HepG2 (cell line): ENCODE results near the gene ACOT8. TPM values are rescaled to one million over a fixed set of nuclear protein-coding genes. Genes with fewer than 3 reads are reported as not detected.
A peak's percentile ranks its signal among the peaks of the same experiment; 100 is the strongest.

Experiments used
- CENPX ChIP-seq: sonication (generic); formaldehyde crosslinking; IDR thresholded peaks from 2 replicates; pipeline ENCODE4 v1.9.0; 2021; ENCODE audit warnings: mild to moderate bottlenecking, missing genetic modification reagents, moderate library complexity
- FOSL2 ChIP-seq: sonication (generic); formaldehyde crosslinking; IDR thresholded peaks from 2 replicates; pipeline ENCODE4 v1.4.0; 2020; ENCODE audit warnings: missing genetic modification reagents
- HNF4A ChIP-seq: sonication (generic); formaldehyde crosslinking; IDR thresholded peaks from 2 replicates; pipeline ENCODE4 v1.4.0; 2020; ENCODE audit warnings: missing genetic modification reagents
- HOXD1 ChIP-seq: sonication (generic); formaldehyde crosslinking; IDR thresholded peaks from 2 replicates; pipeline ENCODE4 v1.5.0; 2020; ENCODE audit warnings: missing genetic modification reagents
- IKZF4 ChIP-seq: sonication (generic); formaldehyde crosslinking; IDR thresholded peaks from 2 replicates; pipeline ENCODE4 v1.5.1; 2020; ENCODE audit warnings: borderline replicate concordance, mild to moderate bottlenecking, low read depth, missing genetic modification reagents; ENCODE audit errors: not compliant biosample characterization
- NFIC ChIP-seq: IDR thresholded peaks from 2 replicates; pipeline ENCODE4 v1.6.1; 2012; ENCODE audit warnings: mild to moderate bottlenecking, low read length, inconsistent platforms
- NKX3-1 ChIP-seq: sonication (generic); formaldehyde crosslinking; IDR thresholded peaks from 2 replicates; pipeline ENCODE4 v1.5.0; 2020; ENCODE audit warnings: missing genetic modification reagents
- NRL ChIP-seq: sonication (generic); formaldehyde crosslinking; IDR thresholded peaks from 2 replicates; pipeline ENCODE4 v1.5.0; 2020; ENCODE audit warnings: missing genetic modification reagents, mild to moderate bottlenecking, moderate library complexity, borderline replicate concordance
- PHF21A ChIP-seq: sonication (generic); formaldehyde crosslinking; IDR thresholded peaks from 2 replicates; pipeline ENCODE4 v1.5.0; 2020; ENCODE audit warnings: mild to moderate bottlenecking, missing genetic modification reagents
- SIN3A ChIP-seq: IDR thresholded peaks from 2 replicates; pipeline ENCODE4 v1.6.1; 2011; ENCODE audit warnings: low read depth, mild to moderate bottlenecking, control low read depth, low read length, borderline replicate concordance
- SIX4 ChIP-seq: sonication (generic); formaldehyde crosslinking; IDR thresholded peaks from 2 replicates; pipeline ENCODE4 v1.4.0; 2020; ENCODE audit warnings: missing genetic modification reagents
- SMARCC2 ChIP-seq: fragments of 450-650 bp; IDR thresholded peaks from 2 replicates; pipeline ENCODE4 v1.6.1; 2017; ENCODE audit warnings: antibody characterized with exemption, mild to moderate bottlenecking
- TOE1 ChIP-seq: sonication (generic); formaldehyde crosslinking; IDR thresholded peaks from 2 replicates; pipeline ENCODE4 v1.4.0; 2020; ENCODE audit warnings: mild to moderate bottlenecking, missing genetic modification reagents
- TOPORS ChIP-seq: sonication (generic); formaldehyde crosslinking; IDR thresholded peaks from 2 replicates; pipeline ENCODE4 v1.8.0; 2023; ENCODE audit warnings: mild to moderate bottlenecking, missing genetic modification reagents
- ZBTB20 ChIP-seq: sonication (generic); formaldehyde crosslinking; IDR thresholded peaks from 2 replicates; pipeline ENCODE4 v1.8.1; 2023; ENCODE audit warnings: missing genetic modification reagents, low read depth, mild to moderate bottlenecking, borderline replicate concordance
- ZNF30 ChIP-seq: sonication (generic); formaldehyde crosslinking; IDR thresholded peaks from 2 replicates; pipeline ENCODE4 v1.5.0; 2020; ENCODE audit warnings: mild to moderate bottlenecking, missing genetic modification reagents
- ZNF768 ChIP-seq: sonication (generic); formaldehyde crosslinking; IDR thresholded peaks from 2 replicates; pipeline ENCODE4 v1.4.0; 2020; ENCODE audit warnings: missing genetic modification reagents
- ZSCAN30 ChIP-seq: sonication (generic); formaldehyde crosslinking; IDR thresholded peaks from 2 replicates; pipeline ENCODE4 v1.5.0; 2020; ENCODE audit warnings: mild to moderate bottlenecking, missing genetic modification reagents
- polyA plus RNA-seq, 8 experiments: library from polyadenylated mRNA; depleted of rRNA in 3 of 8; stranded (reverse) in 7 of 8; unstranded in 1 of 8; fragments of >200 nt; fragmentation: Illumina TruSeq in 4 of 8; extraction: Trizol in 4 of 8; gene quantifications; 2 replicates each; pipeline versions ENCODE4 v1.2.1 to v1.2.3, GENCODE V29; 2011 to 2016; ENCODE audit warnings: low read depth in 4 of 8, missing spikeins in 1 of 8, mixed read lengths in 1 of 8; ENCODE audit not compliant: insufficient read depth in 1 of 8
- total RNA-seq, 5 experiments: library from RNA; depleted of rRNA; stranded (reverse); fragments of >200 nt; fragmentation: Illumina TruSeq; extraction: Trizol; gene quantifications; 2 replicates each; pipeline ENCODE4 v1.2.3, GENCODE V29; 2016; ENCODE audit warnings: low read depth in 1 of 5
- TF ChIP-seq, protein P1 (sequence below): sonication (generic); formaldehyde crosslinking; IDR thresholded peaks from 2 replicates; pipeline ENCODE4 v1.4.0; 2020; ENCODE audit warnings: mild to moderate bottlenecking, missing genetic modification reagents
- TF ChIP-seq, protein P2 (sequence below): IDR thresholded peaks from 2 replicates; pipeline ENCODE4 v1.6.1; 2016; ENCODE audit warnings: mild to moderate bottlenecking
- TF ChIP-seq, protein P3 (sequence below), 2 experiments: fragments of 450-650 bp in 1 of 2; sonication (generic) in 1 of 2; formaldehyde crosslinking; IDR thresholded peaks; 2 replicates each; pipeline versions ENCODE4 v1.5.0 to v1.8.0; 2020 to 2022; ENCODE audit warnings: mild to moderate bottlenecking in 1 of 2, missing genetic modification reagents in 1 of 2

Gene ACOT8
- total and polyA plus RNA-seq, 2 of the 13 experiments (the other 11 are each of a cell fraction or from before 2014, with no cell fraction given), result 31.4 to 45.5 TPM

DNA sequence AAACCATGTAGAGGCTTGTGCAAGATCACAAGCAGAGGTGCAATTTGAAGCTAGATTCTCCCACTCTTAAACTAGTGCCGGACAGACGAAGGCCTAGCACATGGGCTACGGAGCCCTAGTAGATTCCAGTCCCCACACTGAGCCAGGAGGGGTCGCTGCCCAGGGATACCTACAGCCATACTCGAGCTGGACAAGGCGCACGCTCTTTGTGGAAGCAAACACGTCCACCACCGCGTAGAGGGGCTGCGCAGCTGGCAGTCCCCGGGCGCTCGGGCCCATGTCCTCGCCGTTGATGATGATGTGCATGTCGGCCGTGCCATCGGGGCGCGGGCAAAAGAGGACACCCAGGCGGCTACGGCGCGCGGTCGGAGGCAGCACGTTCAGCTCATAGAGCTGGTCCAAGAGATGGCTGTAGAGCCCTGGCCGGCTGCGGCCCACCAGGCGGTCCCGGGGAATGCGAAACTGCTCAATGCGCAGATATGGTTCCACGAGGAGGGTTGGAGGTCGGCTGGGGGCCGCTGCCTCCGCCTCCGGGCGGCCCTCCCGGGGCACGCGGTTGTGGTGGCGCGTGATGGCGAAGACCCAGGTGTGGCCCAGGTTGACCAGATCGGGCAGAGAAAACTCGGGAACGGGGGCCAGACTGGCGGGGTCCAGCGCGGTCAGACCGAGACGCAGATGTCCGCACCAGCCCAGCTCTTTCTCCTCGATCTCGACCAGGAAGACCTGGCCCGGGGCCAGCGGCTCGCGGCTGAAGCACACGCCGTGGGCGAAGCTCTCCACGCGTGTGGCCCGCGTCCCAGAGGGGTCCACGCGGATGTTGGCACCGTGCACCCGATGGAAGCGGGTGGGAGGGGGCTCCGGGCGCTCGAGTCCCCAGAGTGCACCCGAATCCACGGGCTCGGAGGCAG lies 33.1 kb upstream of the ACOT8 start (continued):
- TF ChIP-seq, protein P1, sequence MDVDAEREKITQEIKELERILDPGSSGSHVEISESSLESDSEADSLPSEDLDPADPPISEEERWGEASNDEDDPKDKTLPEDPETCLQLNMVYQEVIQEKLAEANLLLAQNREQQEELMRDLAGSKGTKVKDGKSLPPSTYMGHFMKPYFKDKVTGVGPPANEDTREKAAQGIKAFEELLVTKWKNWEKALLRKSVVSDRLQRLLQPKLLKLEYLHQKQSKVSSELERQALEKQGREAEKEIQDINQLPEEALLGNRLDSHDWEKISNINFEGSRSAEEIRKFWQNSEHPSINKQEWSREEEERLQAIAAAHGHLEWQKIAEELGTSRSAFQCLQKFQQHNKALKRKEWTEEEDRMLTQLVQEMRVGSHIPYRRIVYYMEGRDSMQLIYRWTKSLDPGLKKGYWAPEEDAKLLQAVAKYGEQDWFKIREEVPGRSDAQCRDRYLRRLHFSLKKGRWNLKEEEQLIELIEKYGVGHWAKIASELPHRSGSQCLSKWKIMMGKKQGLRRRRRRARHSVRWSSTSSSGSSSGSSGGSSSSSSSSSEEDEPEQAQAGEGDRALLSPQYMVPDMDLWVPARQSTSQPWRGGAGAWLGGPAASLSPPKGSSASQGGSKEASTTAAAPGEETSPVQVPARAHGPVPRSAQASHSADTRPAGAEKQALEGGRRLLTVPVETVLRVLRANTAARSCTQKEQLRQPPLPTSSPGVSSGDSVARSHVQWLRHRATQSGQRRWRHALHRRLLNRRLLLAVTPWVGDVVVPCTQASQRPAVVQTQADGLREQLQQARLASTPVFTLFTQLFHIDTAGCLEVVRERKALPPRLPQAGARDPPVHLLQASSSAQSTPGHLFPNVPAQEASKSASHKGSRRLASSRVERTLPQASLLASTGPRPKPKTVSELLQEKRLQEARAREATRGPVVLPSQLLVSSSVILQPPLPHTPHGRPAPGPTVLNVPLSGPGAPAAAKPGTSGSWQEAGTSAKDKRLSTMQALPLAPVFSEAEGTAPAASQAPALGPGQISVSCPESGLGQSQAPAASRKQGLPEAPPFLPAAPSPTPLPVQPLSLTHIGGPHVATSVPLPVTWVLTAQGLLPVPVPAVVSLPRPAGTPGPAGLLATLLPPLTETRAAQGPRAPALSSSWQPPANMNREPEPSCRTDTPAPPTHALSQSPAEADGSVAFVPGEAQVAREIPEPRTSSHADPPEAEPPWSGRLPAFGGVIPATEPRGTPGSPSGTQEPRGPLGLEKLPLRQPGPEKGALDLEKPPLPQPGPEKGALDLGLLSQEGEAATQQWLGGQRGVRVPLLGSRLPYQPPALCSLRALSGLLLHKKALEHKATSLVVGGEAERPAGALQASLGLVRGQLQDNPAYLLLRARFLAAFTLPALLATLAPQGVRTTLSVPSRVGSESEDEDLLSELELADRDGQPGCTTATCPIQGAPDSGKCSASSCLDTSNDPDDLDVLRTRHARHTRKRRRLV (CRISPR knock-in tag), result peak; percentile 35
- TF ChIP-seq HNF4A (CRISPR knock-in tag), result peak; percentile 48
- TF ChIP-seq ZBTB20 (CRISPR knock-in tag), result peak; percentile 60; the same call in 1 of the 2 replicates
- TF ChIP-seq HOXD1, result peak; percentile 85
- no peak for TF ChIP-seq NFIC
- peak; percentile 75 for TF ChIP-seq IKZF4
- no peak for TF ChIP-seq CENPX
- no peak; the same call in 1 of the 2 replicates for TF ChIP-seq NKX3-1 (CRISPR knock-in tag)
- no peak; the same call in 1 of the 2 replicates for TF ChIP-seq NRL
- TF ChIP-seq ZSCAN30 (CRISPR knock-in tag), result no peak
- no peak for TF ChIP-seq PHF21A (CRISPR knock-in tag)
- TF ChIP-seq, protein P2, sequence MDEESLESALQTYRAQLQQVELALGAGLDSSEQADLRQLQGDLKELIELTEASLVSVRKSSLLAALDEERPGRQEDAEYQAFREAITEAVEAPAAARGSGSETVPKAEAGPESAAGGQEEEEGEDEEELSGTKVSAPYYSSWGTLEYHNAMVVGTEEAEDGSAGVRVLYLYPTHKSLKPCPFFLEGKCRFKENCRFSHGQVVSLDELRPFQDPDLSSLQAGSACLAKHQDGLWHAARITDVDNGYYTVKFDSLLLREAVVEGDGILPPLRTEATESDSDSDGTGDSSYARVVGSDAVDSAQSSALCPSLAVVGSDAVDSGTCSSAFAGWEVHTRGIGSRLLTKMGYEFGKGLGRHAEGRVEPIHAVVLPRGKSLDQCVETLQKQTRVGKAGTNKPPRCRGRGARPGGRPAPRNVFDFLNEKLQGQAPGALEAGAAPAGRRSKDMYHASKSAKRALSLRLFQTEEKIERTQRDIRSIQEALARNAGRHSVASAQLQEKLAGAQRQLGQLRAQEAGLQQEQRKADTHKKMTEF (CRISPR knock-in tag), result no peak; the same call in 1 of the 2 replicates
- peak; percentile 69; the same call in 1 of the 2 replicates for TF ChIP-seq ZNF30
- peak; percentile 86; the same call in 1 of the 2 replicates for TF ChIP-seq TOE1 (CRISPR knock-in tag)
- 0 out of 2 replicates have a peak, but pooled peaks have one; percentile 36 for TF ChIP-seq SIN3A
- peak; percentile 53; the same call in 1 of the 2 replicates for TF ChIP-seq SIX4
- TF ChIP-seq SMARCC2, result no peak
- TF ChIP-seq FOSL2 (CRISPR knock-in tag), result peak; percentile 58
- TF ChIP-seq, protein P3, sequence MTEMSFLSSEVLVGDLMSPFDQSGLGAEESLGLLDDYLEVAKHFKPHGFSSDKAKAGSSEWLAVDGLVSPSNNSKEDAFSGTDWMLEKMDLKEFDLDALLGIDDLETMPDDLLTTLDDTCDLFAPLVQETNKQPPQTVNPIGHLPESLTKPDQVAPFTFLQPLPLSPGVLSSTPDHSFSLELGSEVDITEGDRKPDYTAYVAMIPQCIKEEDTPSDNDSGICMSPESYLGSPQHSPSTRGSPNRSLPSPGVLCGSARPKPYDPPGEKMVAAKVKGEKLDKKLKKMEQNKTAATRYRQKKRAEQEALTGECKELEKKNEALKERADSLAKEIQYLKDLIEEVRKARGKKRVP (CRISPR knock-in tag; IDR thresholded peaks at IDR 0.05), result no peak
- TF ChIP-seq TOPORS, result no peak; the same call in 1 of the 2 replicates
- TF ChIP-seq ZNF768 (CRISPR knock-in tag), result peak; percentile 77; the same call in 1 of the 2 replicates
